Hepatocyte (in vitro differentiated cells): Measurements from ENCODE around the gene FEM1A. TPM values are rescaled to one million over a fixed set of nuclear protein-coding genes. Genes with fewer than 3 reads are reported as not detected.
A peak's percentile ranks its signal among the peaks of the same experiment; 100 is the strongest.
"Not testable (repeated sequence)": the region's sequence is repeated elsewhere in the genome, so short reads cannot be mapped to it uniquely, and the experiment has no call there.

ENCODE experiments used
- DNase-seq: peaks from one replicate; pipeline ENCODE4 v3.0.0-alpha.2; 2016; ENCODE audit warnings: low spot score
- H2AFZ ChIP-seq: fragments of 200-600 bp; sonication (generic); 2 replicates; pipeline ENCODE4 v1.6.0; 2016; ENCODE audit warnings: antibody characterized with exemption, mild to moderate bottlenecking
- H3K27ac ChIP-seq: fragments of 200-600 bp; sonication (generic); 2 replicates; pipeline ENCODE4 v1.5.1; 2016; ENCODE audit warnings: mild to moderate bottlenecking
- H3K27me3 ChIP-seq: fragments of 200-600 bp; sonication (generic); 2 replicates; pipeline ENCODE4 v1.6.1; 2016
- H3K36me3 ChIP-seq: fragments of 200-600 bp; sonication (generic); replicated peaks from 2 replicates; pipeline ENCODE4 v1.5.1; 2016; ENCODE audit warnings: low read depth; ENCODE audit not compliant: insufficient read depth
- H3K4me1 ChIP-seq: fragments of 200-600 bp; sonication (generic); 2 replicates; pipeline ENCODE4 v1.5.1; 2016; ENCODE audit warnings: mild to moderate bottlenecking, moderate library complexity; ENCODE audit not compliant: insufficient read depth
- H3K4me2 ChIP-seq: fragments of 200-600 bp; sonication (generic); 2 replicates; pipeline ENCODE4 v1.6.0; 2016
- H3K4me3 ChIP-seq: fragments of 200-600 bp; sonication (generic); 2 replicates; pipeline ENCODE4 v1.5.1; 2016; ENCODE audit warnings: mild to moderate bottlenecking
- H3K79me2 ChIP-seq: fragments of 200-600 bp; sonication (generic); 2 replicates; pipeline ENCODE4 v1.6.0; 2017; ENCODE audit warnings: mild to moderate bottlenecking
- H3K9me2 ChIP-seq: fragments of 200-600 bp; sonication (generic); replicated peaks from 2 replicates; pipeline ENCODE4 v1.6.0; 2017; ENCODE audit warnings: mild to moderate bottlenecking; ENCODE audit not compliant: insufficient read depth
- H3K9me3 ChIP-seq: fragments of 200-600 bp; sonication (generic); 2 replicates; pipeline ENCODE4 v1.5.1; 2016; ENCODE audit warnings: low read depth, mild to moderate bottlenecking
- H4K20me1 ChIP-seq: fragments of 200-600 bp; sonication (generic); 2 replicates; pipeline ENCODE4 v1.6.0; 2016; ENCODE audit warnings: mild to moderate bottlenecking; ENCODE audit not compliant: insufficient read depth, poor library complexity, severe bottlenecking
- EZH2 ChIP-seq: fragments of 200-600 bp; sonication (generic); IDR thresholded peaks from 2 replicates; pipeline ENCODE4 v1.6.1; 2016; ENCODE audit warnings: antibody characterized with exemption, mild to moderate bottlenecking, borderline replicate concordance
- EZH2phosphoT487 ChIP-seq: fragments of 200-600 bp; sonication (generic); IDR thresholded peaks from one replicate; pipeline ENCODE4 v1.6.1; 2018; ENCODE audit warnings: antibody characterized with exemption, mild to moderate bottlenecking, low read depth, moderate library complexity; ENCODE audit not compliant: unreplicated experiment, severe bottlenecking
- WGBS: methylation state at CpG from one replicate; pipeline ENCODE4 v1.1.6; 2016; ENCODE audit warnings: low lambda C conversion rate; ENCODE audit errors: missing lambda C conversion rate; 5-methylcytosine and 5-hydroxymethylcytosine counted together
- polyA plus RNA-seq: library from polyadenylated mRNA; unstranded; fragments of >200 nt; fragmentation: Nextera tagmentation; extraction: Ambion mirVana; gene quantifications from 2 replicates; pipeline ENCODE4 v1.2.1, GENCODE V29; 2016
- total RNA-seq: library from RNA; depleted of rRNA; stranded (reverse); fragments of >200 nt; gene quantifications from 2 replicates; pipeline ENCODE4 v1.2.3, GENCODE V29; 2014
- TF ChIP-seq, protein P1 (sequence below): fragments of 200-600 bp; sonication (generic); IDR thresholded peaks from 2 replicates; pipeline ENCODE4 v1.5.1; 2016; ENCODE audit warnings: antibody characterized with exemption, mild to moderate bottlenecking; ENCODE audit not compliant: poor library complexity

FEM1A gene
- total and polyA plus RNA-seq, 2 experiments from 2014 or later: 1.3 to 9.2 TPM

DNA sequence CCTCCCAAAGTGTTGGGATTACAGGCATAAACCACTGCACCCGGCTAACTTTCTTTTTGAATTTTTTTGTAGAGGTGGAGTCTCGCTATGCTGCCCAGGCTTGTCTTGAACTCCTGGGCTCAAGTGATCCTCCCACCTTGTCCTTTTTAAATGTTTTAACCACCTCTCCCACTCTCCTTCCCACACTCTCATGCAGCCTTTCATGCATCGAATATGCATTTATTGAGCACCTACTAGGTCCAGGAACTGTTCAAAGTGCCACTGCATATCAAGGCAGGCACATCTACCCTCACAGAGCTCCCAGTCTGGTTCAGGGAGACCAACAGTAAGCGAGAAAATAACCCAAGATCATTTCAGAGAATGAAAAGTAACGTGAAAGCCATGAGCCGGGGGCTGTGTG lies 38.8 kb downstream of the FEM1A start:
- H3K27me3 ChIP-seq: no peaks in the 10 kb centered on the region
- peaks cover 12% of the 10 kb centered on the region for H3K4me1 ChIP-seq
- no peak overlapping the region for H2AFZ ChIP-seq
- H3K36me3 ChIP-seq: no peaks in the 10 kb centered on the region
- whole genome bisulfite sequencing: 92% methylated on average over 6 of the region's 6 CpGs
- no peaks in the 10 kb centered on the region for H3K9me3 ChIP-seq
- H3K27ac ChIP-seq: peak overlapping the region; percentile 86
- peak overlapping the region; percentile 75 for H3K4me2 ChIP-seq
- H3K9me2 ChIP-seq: no peaks in the 10 kb centered on the region
- H4K20me1 ChIP-seq: no peaks in the 10 kb centered on the region
- peaks cover 52% of the 10 kb centered on the region for H3K79me2 ChIP-seq
- DNase-seq: no peak
- TF ChIP-seq EZH2phosphoT487: no peak
- peak overlapping the region; percentile 9 for H3K4me3 ChIP-seq

DNA sequence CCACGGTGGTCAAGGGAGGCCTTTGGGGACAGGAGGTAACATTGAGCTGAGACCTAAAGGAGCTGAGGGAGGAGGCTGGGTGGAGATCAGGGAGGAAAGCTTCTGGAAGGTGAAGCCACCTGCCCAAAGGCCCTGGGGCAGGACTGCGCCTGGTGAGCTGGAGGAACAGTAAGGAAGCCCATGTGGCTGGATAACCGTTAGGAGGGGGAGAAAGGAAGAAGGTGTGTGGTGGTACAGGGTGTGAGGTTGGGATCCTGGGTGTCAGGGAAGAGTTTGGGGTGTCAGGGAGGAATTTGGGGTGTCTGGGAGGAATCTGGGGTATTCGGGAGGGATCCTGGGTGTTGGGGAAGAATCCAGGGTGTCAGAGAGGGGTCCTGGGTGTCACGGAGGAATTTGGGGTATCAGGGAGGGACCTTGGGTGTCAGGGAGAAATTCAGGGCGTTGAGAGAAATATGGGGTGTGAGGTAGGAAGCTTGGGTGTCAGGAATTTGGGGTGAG lies 39.3 kb downstream of the FEM1A start:
- Histone ChIP-seq H3K9me3 (no peaks in the 10 kb centered on the region), H2AFZ (peak overlapping the region; percentile 93), H4K20me1 (no peaks in the 10 kb centered on the region), H3K36me3 (no peaks in the 10 kb centered on the region), H3K9me2 (no peaks in the 10 kb centered on the region), H3K79me2 (peaks cover 47% of the 10 kb centered on the region), H3K4me2 (peak overlapping the region; percentile 75), H3K27ac (peak overlapping the region; percentile 86), H3K4me1 (peaks cover 12% of the 10 kb centered on the region), H3K27me3 (no peaks in the 10 kb centered on the region), H3K4me3 (peak overlapping the region; percentile 81)
- WGBS: 88% methylated on average over 6 of the region's 6 CpGs
- no peak for DNase-seq
- no peak for TF ChIP-seq EZH2
- TF ChIP-seq EZH2phosphoT487: no peak

DNA sequence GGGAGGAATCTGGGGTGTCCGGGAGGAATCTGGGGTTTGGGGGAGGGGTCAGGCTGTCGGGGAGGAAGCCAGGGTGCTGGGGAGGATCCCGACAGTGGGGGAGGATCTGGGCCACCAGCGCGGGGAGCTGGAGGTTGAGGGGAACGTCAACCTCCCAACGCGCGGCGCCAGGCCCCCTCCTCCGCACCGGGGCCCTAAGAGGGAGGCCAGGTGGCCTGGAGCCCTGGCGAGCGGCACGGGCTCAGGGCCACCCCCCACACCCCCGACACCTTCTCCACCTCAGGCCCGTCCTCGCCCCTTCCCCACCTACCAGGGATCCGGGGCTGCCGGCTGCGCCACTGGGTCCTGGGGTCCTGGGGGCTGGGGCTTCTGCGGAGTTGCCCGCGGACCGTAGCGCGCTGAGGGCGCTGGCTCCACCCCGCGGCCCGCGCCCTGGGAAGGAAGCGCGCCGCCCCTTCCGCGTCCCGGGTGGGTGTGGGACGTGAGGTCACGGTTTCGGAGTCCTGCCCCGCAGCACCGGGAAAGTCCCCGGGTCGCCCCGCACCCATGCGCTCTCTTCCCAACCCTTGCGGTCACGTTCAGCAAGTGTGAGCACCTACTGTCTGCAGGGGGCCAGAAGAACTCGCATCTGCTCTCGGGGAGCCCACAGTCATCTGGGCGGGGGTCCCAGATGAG lies 39.9 kb downstream of the FEM1A start, which contains the start of gene TICAM1:
Gene TICAM1 (minus strand): TSS at position 409 of the 675 bp plus-strand sequence. CDS start 13,335 bp downstream, outside the sequence.
- Histone ChIP-seq H3K4me2 (peak within 1 kb of the TSS; percentile 75), H3K36me3 (no peaks in the 10 kb centered on the region), H3K4me1 (peaks cover 12% of the 10 kb centered on the region), H3K9me3 (no peaks in the 10 kb centered on the region), H3K27me3 (no peaks in the 10 kb centered on the region), H4K20me1 (no peaks in the 10 kb centered on the region), H3K9me2 (no peaks in the 10 kb centered on the region), H2AFZ (peak within 1 kb of the TSS; percentile 93), H3K79me2 (peaks cover 41% of the 10 kb centered on the region), H3K4me3 (peak within 1 kb of the TSS; percentile 81), H3K27ac (peak within 1 kb of the TSS; percentile 86)
- 2% methylated on average over 34 of the region's 52 CpGs for WGBS
- TF ChIP-seq EZH2 (no peak), EZH2phosphoT487 (no peak)
- TF ChIP-seq, protein P1, sequence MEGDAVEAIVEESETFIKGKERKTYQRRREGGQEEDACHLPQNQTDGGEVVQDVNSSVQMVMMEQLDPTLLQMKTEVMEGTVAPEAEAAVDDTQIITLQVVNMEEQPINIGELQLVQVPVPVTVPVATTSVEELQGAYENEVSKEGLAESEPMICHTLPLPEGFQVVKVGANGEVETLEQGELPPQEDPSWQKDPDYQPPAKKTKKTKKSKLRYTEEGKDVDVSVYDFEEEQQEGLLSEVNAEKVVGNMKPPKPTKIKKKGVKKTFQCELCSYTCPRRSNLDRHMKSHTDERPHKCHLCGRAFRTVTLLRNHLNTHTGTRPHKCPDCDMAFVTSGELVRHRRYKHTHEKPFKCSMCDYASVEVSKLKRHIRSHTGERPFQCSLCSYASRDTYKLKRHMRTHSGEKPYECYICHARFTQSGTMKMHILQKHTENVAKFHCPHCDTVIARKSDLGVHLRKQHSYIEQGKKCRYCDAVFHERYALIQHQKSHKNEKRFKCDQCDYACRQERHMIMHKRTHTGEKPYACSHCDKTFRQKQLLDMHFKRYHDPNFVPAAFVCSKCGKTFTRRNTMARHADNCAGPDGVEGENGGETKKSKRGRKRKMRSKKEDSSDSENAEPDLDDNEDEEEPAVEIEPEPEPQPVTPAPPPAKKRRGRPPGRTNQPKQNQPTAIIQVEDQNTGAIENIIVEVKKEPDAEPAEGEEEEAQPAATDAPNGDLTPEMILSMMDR: no peak
- peak; percentile 87 for DNase-seq

DNA sequence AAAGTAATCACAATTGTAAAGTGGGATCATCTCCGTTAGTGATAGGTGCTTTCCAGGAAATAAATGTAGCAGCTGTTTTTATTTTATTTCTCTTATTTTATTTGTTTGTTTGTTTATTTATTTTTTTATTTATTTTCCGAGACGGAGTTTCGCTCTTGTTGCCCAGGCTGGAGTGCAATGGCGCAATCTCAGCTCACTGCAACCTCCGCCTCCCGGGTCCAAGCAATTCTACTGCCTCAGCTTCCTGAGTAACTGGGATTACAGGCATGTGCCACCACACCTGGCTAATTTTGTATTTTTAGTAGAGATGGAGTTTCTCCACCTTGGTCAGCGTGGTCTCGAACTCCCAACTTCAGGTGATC lies 40.4 kb downstream of the FEM1A start:
- peak overlapping the region; percentile 93 for H2AFZ ChIP-seq
- H3K4me1 ChIP-seq: peaks cover 12% of the 10 kb centered on the region
- not testable (repeated sequence) for H4K20me1 ChIP-seq, H3K27me3 ChIP-seq, H3K36me3 ChIP-seq, H3K9me3 ChIP-seq, H3K9me2 ChIP-seq, DNase-seq
- H3K79me2 ChIP-seq: peaks cover 36% of the 10 kb centered on the region
- peak overlapping the region; percentile 81 for H3K4me3 ChIP-seq
- peak overlapping the region; percentile 86 for H3K27ac ChIP-seq
- WGBS: 68% methylated on average over 9 of the region's 9 CpGs
- H3K4me2 ChIP-seq: peak overlapping the region; percentile 75

DNA sequence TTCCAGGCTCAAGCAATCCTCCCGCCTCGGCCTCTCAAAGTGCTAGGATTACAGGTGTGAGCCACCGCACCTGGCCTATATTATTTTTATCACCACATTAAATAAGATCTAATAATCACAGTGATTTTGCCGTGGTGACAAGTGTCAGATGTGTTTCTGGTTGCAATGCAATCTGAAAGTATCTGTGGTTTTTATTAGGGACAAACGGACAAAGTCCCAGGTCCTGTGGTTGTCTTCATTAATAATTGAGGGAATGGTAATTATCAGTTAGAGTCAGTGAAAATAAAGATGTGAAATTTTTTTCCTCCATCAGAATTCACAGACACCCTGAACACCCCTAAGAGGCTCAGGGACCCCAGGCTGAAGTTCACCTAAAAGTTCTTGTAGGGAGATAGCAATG lies 41.2 kb downstream of the FEM1A start:
- Histone ChIP-seq H3K27me3 (no peaks in the 10 kb centered on the region), H3K4me1 (peaks cover 12% of the 10 kb centered on the region), H3K9me2 (no peaks in the 10 kb centered on the region), H3K4me3 (no peak overlapping the region), H3K27ac (peak overlapping the region; percentile 86), H3K4me2 (no peak overlapping the region), H3K36me3 (no peaks in the 10 kb centered on the region), H3K9me3 (no peaks in the 10 kb centered on the region), H4K20me1 (no peaks in the 10 kb centered on the region), H2AFZ (no peak overlapping the region), H3K79me2 (peaks cover 33% of the 10 kb centered on the region)
- 82% methylated on average over 5 of the region's 5 CpGs for WGBS
- TF ChIP-seq, protein P1: no peak
- DNase-seq: no peak
